Stimulated activated CD8-positive, alpha-beta memory T cell treated with anti-CD3 and anti-CD28 coated beads, Interleukin-15, amount 100 ng/mL, for 4 hours (primary cell): ENCODE measurements around the gene TAF11L8.
"Not testable (repeated sequence)": the region's sequence is repeated elsewhere in the genome, so short reads cannot be mapped to it uniquely, and the experiment has no call there.

Experiments used
- DNase-seq, 2 donors: peaks; one replicate each; pipeline ENCODE4 v3.0.0-alpha.2; 2020; ENCODE audit warnings: low read depth in 2 of 2

TAF11L8 gene

DNA sequence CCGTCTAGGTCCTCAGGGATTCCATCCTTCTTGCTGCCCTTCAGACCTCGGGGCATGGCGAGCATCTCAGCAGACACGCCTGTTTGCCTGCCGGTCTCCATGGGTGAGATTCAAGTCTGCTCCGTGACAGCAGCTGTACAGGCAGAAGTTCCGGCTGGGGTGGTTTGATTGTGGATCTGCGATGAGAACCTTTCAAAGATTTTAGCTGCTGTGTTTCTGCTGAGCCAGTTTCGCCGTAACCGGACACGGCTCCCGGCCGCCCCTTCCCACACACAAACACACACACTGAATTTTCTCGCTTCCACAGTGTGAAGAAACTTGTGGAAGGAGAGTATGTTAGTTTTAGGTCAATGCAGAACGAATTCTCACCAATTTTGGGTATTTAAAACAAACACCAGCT is at the start of gene TAF11L8:
Gene TAF11L8, minus strand, starts transcription at position 101 of the 400 bp plus-strand sequence.
- not testable (repeated sequence) for DNase-seq

DNA sequence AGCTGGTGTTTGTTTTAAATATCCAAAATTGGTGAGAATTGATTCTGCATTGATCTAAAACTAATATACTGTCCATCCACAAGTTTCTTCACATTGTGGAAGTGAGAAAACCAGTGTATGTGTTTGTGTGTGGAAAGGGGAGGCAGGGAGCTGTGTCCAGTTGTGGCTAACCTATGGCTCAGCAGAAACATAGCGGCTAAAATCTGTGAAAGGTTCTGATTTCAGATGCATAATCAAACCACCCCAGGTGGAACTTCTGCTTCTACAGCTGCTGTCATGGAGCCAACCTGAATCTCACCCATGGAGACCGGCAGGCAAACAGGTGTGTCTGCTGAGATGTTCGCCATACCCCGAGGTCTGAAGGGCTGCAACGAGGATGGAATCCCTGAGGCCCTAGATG is 43.4 kb upstream of the TAF11L8 start, which contains the start of gene TAF11L14:
Gene TAF11L14, plus strand, starts transcription at position 301 of the 400 bp plus-strand sequence.
- no peak for DNase-seq

DNA sequence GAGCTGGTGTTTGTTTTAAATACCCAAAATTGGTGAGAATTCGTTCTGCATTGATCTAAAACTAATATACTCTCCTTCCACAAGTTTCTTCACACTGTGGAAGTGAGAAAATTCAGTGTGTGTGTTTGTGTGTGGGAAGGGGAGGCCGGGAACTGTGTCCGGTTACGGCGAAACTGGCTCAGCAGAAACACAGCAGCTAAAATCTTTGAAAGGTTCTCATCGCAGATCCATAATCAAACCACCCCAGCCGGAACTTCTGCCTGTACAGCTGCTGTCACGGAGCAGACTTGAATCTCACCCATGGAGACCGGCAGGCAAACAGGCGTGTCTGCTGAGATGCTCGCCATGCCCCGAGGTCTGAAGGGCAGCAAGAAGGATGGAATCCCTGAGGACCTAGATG is 41.0 kb upstream of the TAF11L8 start, which contains the start of gene TAF11L13:
Gene TAF11L13, plus strand, starts transcription at position 301 of the 400 bp plus-strand sequence.
- not testable (repeated sequence) for DNase-seq

DNA sequence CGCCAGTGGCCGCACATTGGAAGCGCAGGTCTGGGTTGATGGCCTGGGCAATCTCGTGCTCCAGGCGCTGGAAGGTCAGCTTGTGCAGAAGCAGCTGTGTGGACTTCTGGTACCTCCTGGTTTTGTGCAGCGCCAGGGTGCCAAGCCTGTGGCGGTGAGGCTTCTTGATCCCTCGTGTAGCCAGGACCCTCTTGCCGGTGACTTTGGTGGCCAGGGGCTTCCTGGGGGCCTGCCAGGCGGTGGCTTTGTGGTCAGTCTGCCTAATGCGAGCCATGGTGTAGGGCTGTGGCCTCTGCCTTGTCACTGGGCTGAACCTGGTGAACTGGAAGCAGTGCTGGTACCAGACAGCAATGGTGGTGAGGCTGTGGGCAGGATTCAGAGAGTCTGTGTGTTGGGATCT is 34.9 kb upstream of the TAF11L8 start:
- no peak for DNase-seq

DNA sequence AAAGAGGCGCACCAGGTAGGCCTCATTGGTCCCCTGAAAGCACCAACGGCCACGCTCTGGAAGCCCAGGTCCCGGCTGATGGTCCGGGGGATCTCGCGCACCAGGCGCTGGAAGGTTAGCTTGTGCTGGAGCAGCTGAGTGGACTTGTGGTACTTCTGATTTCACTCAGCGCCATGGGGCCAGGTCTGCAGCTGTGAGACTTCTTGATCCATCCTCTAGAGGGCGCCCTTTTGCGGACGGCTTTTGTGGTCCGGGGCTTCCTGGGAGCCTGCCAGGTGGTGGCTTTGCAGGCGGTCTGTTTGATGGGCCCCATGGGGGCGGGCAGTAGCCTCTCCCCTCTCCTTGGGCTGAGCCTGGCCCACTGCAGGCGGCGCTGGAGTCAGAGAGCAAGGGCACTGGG is 29.9 kb upstream of the TAF11L8 start:
- no peak for DNase-seq

DNA sequence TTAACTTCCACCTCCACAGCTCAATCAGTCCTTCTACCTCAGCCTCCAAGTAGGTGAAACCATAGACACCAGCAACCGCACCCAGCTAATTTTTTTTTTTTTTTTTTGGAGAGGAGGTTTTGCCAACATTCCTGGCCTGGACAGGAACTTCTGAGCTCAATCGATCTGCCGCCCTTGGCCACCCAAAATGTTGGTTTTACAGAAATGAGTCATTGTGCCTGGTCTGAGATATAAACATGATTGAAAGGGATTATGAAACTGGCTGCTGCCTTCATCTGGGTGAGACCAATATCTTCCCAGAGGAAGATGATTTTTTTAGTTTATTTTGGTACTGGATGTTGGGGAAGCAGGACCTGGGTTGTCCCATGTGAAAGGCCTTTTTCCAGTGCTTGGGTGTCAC is 28.6 kb upstream of the TAF11L8 start:
- DNase-seq: no peak

DNA sequence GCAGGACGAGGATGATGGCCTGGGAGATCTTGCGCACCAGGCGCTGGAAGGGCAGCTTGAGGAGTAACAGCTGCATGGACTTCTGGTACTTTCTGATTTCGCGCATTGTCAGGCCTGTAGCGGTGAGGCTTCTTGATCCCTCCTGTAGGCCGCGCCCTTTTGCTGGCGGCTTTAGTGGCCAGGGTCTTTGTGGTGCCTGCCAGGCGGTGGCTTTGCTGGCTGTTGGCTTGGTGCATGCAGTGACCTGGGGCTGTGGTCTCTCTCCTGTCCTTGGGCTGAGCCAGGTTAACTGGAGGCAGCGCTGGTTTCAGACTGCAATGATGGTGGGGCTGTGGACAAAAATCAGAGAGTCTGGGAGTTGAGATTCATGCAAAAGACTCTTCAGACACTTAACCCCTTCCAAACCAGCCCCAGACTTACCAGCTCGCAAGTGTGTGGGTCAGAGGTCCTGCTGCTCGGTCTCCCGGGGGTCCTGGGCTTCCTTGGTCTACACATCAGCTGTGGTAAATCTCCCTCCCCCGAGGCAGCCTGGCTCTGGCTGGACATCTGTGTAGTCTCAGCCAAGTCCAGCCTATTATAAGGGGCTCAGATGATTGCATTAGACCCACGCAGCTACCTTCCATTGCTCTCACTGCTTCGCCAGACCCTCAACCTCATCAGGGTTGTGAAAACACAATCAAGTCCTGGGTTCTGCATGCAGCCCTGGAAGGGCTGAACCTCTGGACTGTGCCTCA is 24.3 kb upstream of the TAF11L8 start:
- no peak for DNase-seq

DNA sequence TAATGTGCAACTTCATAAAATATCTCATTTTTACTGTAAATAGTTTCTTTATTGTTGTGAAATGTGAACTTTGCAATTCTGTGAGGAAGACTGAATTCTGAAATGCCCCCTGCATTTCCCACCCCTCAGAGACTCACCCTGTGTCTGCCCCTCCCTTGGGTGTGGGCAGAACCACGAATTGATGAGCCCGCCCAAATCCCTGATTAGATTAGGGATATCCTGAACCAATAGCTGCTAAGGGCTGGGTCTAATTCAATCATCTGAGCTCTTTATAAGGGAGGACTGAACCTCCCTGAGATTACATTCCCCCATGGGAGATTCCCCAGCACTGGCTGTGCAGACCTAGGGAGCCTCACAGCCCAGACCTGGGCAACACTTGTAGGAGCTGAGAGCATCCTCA is 19.3 kb upstream of the TAF11L8 start, which contains the start of gene TAF11L12:
Gene TAF11L12, plus strand, starts transcription at position 301 of the 400 bp plus-strand sequence.
- DNase-seq: not testable (repeated sequence)

DNA sequence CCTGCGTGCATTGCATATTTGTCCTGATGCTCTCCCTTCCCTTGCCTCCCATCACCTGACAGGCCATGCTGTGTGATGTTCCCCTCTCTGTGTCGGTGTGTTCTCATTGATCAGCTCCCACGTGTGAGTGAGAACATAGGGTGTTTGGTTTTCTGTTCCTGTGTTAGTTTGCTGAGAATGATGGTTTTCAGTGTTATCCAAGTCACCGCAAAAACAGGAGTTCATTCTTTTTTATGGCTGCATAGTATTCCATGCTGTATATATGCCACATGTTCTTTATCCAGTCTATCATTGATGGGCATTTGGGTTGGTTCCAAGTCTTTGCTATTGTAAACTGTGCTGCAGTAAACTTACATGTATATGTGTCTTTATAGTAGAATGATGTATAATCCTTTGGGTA is 16.7 kb upstream of the TAF11L8 start:
- DNase-seq: not testable (repeated sequence)

DNA sequence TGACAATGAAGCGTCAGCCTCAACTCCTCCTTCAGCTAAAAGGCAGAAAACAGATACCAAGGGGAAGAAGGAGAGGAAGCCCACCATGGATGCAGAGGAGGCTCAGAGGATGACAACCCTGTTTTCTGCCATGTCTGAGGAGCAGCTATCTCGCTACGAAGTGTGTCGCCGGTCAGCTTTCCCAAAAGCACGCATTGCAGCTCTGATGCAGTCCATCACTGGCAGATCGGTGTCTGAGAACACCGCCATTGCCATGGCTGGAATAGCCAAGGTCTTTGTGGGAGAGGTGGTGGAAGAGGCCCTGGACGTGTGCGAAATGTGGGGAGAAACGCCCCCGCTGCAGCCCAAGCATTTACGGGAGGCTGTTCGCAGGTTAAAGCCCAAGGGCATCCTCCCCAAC is 14.2 kb upstream of the TAF11L8 start:
- no peak for DNase-seq

DNA sequence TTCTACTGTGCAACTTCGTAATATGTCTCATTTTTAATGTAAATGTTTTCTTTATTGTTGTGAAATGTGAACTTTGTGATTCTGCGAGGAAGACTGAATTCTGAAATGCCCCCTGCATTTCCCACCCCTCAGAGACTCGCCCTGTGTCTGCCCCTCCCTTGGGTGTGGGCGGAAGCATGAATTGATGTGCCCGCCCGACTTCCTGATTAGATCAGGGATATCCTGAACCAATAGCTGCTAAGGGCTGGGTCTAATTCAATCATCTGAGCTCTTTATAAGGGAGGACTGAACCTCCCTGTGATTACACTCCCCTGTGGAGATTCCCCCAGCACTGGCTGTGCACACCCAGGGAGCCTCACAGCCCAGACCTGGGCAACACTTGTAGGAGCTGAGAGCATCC is 13.1 kb upstream of the TAF11L8 start, which contains the start of gene TAF11L11:
Gene TAF11L11, plus strand, starts transcription at position 304 of the 400 bp plus-strand sequence.
- not testable (repeated sequence) for DNase-seq

DNA sequence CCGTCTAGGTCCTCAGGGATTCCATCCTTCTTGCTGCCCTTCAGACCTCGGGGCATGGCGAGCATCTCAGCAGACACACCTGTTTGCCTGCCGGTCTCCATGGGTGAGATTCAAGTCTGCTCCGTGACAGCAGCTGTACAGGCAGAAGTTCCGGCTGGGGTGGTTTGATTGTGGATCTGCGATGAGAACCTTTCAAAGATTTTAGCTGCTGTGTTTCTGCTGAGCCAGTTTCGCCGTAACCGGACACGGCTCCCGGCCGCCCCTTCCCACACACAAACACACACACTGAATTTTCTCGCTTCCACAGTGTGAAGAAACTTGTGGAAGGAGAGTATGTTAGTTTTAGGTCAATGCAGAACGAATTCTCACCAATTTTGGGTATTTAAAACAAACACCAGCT is 7.0 kb upstream of the TAF11L8 start, which contains the start of gene TAF11L10:
Gene TAF11L10, minus strand, starts transcription at position 101 of the 400 bp plus-strand sequence.
- not testable (repeated sequence) for DNase-seq

DNA sequence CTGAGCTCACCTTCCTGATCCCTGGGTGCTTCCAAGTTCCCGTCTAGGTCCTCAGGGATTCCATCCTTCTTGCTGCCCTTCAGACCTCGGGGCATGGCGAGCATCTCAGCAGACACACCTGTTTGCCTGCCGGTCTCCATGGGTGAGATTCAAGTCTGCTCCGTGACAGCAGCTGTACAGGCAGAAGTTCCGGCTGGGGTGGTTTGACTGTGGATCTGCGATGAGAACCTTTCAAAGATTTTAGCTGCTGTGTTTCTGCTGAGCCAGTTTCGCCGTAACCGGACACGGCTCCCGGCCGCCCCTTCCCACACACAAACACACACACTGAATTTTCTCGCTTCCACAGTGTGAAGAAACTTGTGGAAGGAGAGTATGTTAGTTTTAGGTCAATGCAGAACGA is 3.5 kb upstream of the TAF11L8 start, which contains the start of gene TAF11L9:
Gene TAF11L9, minus strand, starts transcription at position 140 of the 400 bp plus-strand sequence.
- DNase-seq: not testable (repeated sequence)

DNA sequence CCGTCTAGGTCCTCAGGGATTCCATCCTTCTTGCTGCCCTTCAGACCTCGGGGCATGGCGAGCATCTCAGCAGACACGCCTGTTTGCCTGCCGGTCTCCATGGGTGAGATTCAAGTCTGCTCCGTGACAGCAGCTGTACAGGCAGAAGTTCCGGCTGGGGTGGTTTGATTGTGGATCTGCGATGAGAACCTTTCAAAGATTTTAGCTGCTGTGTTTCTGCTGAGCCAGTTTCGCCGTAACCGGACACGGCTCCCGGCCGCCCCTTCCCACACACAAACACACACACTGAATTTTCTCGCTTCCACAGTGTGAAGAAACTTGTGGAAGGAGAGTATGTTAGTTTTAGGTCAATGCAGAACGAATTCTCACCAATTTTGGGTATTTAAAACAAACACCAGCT is 5.1 kb downstream of the TAF11L8 start, which contains the start of gene TAF11L7:
Gene TAF11L7, minus strand, starts transcription at position 101 of the 400 bp plus-strand sequence.
- DNase-seq: not testable (repeated sequence)
